GM19193 (cell line): ENCODE results near the gene RFNG.
A peak's percentile ranks its signal among the peaks of the same experiment; 100 is the strongest.

Experiments
- POLR2A ChIP-seq: IDR thresholded peaks from 4 replicates; pipeline ENCODE4 v1.6.1; 2011; ENCODE audit not compliant: insufficient read depth, insufficient read length; ENCODE audit errors: extremely low read depth

Gene RFNG, protein sequence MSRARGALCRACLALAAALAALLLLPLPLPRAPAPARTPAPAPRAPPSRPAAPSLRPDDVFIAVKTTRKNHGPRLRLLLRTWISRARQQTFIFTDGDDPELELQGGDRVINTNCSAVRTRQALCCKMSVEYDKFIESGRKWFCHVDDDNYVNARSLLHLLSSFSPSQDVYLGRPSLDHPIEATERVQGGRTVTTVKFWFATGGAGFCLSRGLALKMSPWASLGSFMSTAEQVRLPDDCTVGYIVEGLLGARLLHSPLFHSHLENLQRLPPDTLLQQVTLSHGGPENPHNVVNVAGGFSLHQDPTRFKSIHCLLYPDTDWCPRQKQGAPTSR

DNA sequence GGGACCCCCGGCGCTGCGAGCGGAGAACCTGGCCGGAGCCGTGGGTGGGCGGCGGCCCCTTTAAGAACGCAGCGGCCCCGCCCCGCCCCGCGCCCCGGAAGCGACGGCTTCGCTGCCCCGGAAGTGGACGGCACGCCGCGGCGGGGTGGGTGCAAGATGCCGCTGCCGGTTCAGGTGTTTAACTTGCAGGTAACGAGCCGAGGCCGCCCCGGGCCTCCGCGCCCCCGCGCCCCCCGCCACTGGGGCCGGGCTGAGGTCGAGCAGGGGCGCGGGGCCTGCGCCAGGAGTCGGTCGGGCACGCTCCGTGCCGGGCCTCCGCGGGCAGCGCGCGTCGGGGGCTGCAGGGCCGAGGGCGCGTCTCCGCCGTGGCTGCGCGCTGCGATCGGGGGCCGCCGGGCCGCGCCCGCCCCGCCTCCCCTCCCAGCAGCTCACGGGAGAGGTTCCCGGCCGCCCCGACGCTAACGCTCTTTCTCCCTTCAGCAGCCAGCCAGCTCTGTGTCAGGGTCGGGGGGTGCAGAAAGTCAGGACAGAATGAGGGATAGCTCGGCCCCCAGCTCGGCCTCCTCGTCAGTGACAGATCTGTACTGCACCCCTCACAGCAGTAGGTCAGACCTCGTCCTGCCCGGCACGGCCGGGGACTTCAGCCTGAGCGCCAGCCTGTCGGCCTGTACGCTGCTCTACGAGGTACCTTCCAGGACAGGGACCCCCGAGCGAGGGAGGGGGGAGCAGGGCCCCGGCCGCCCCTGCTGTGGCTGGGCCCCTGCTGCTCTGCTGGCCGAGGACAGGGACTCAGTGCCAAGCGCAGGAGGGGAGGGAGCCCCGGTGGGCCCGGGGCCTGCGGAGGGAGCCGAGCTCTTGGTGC, at the start of gene RFNG, which contains the start of gene GPS1:
Gene RFNG, minus strand, starts transcription at position 36 of the 862 bp plus-strand sequence. CDS start 45 bp downstream, outside the sequence.
Gene GPS1, plus strand, starts transcription at position 123 of the 862 bp plus-strand sequence. Its CDS starts 34 bp downstream, at position 157.
- TF ChIP-seq POLR2A = peak; percentile 52

DNA sequence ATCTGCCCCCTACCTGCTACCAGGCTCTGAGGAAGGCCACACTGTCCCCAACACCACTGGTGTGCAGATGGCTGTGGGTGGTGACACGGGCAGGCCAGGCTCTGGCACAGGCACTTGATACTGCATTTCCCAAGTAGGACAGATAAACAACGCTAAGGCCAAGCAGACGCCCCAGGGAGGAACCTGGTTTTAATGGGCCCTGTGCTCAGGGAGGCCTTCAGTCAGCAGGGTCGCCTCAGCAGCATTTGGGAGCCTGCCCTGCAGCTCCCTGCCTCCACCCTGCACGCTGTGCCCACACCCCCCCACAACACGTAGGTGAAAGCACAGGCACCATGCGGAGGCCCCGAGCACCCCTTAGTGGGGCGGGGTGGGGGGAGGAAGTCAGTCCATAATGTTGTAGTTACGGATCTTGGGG, 49.7 kb upstream of the RFNG start:
- no peak for TF ChIP-seq POLR2A

GRCh38 chr17:82100502-82101298, 49.1 kb upstream of the RFNG start:
- TF ChIP-seq POLR2A = peak; percentile 11

GRCh38 chr17:82098939-82099763, 47.5 kb upstream of the RFNG start:
- peak; percentile 63 for TF ChIP-seq POLR2A

DNA sequence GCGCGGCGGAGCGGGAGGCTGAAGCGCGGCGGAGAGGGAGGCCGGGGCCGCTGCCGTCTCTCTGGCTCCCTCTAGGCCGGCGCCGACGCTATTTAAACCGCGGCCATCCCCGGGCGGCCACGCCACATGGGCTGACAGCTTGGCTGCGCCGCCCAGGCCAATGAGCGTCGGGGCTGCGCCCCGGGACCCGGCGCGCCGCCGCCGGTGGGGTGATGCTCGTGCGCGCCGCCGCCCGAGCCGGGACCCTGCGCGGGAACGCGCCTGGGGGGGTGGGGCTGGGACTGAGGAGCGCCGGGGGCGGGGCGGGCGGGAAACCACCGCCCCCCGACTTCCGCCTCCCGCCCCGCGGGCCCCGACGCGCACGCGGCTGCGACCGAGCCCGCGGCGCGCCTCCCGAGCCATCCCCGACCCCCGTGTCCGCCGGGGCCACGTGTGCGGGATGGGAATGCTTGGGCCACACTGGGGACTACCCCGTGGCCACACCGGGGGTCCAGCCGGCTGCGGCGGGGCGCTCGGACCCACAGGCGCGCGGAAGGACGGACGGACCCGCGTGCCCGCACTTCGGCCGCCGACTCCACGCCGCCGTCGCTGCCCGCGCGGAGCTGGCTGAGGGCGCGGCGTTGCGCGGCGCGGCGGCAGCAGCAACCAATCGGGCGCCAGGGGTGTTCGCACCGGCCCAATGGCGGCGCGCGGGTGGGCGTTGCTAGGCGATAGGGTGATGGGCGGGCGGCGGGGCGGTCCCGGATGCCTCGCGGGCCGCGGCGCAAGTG, 46.7 kb upstream of the RFNG start, which contains the start of gene FASN:
Gene FASN, minus strand, starts transcription at position 68 of the 770 bp plus-strand sequence. CDS start 1,791 bp downstream, outside the sequence.
- TF ChIP-seq POLR2A = peak; percentile 97

GRCh38 chr17:82097919-82098168, 46.2 kb upstream of the RFNG start:
- no peak for TF ChIP-seq POLR2A

DNA sequence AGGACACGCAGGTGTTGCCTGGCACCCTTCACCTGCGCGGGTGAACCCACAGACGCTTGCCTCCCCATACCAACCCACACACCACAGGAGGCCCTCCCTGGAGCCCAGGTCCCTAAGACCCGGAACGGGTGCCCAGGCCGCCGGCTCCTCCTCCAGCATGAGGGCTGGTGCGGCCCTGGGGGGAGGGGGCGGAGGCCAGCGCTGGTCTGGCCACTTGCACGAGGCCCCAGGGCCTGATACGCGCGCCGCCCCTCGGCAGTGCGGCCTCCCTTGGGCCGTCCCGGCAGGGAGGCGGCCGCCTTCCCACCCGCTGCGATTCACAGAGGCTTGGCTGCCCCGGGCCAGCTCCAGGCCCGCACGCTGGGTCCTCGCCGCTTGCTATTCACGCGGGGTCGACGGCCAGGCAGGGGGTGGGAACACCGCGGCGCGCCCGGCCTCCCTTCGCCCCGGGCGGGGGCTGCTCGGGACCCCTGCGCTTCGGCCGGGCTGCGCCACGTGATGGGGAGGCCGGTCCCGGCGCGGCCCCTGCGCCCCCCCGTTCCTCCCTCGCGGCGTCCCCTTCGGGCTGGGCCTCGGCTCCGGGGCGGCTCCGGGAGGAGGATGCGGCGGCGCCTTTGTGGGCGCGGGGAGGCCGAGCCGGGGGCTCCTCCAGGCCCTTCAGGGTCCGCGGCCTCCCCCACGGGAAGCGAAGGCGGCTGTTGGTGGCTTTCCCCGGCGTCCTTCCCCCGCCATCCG, 45.7 kb upstream of the RFNG start:
- TF ChIP-seq POLR2A = no peak

- TF ChIP-seq POLR2A = no peak
Measured at GRCh38 chr17:82096709-82097183, 45.1 kb upstream of the RFNG start.

DNA sequence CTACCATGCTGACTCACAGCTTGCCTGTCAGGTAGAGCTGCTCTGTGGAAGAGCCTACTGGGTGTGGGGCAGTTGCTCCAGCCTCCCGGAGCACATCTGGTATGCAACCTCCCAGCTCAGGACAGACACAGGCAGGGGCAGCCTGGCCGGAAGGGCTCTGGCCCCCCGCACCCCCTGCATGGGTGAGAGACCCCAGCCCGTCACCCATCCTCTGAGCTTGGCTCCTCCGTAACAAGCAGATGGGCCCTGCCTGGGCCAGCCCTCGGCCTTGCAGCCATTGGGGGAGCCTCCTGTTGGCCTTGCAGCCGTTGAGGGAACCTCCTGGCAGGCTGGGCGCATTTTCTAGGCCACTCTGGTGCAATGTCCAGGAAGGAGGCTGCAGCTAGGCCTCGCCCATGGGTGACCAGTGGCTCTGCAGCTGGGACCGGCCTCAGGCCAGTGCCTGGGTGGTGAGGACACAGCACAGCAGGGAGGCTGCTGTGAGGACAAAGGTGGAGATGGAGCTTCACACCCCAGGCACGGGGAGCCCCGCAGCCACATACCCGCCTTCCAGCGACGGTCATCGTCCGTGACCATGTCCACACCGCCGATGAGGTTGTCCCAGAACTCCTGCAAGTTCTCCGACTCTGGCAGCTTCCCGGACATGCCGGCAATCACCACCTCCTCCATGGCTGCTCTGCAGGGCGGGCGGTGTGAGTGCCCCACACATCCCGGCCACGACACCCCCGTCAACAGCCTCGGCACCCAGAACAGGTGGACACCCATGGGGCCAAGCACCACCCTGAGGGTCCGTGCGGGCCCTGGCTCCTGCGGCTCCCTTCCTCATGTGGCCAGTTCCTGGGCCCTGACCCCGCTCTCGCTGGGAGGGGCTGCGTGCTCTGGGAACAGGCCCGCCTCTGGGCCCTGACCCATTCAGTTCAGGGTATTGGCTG, 44.4 kb upstream of the RFNG start:
- no peak for TF ChIP-seq POLR2A

DNA sequence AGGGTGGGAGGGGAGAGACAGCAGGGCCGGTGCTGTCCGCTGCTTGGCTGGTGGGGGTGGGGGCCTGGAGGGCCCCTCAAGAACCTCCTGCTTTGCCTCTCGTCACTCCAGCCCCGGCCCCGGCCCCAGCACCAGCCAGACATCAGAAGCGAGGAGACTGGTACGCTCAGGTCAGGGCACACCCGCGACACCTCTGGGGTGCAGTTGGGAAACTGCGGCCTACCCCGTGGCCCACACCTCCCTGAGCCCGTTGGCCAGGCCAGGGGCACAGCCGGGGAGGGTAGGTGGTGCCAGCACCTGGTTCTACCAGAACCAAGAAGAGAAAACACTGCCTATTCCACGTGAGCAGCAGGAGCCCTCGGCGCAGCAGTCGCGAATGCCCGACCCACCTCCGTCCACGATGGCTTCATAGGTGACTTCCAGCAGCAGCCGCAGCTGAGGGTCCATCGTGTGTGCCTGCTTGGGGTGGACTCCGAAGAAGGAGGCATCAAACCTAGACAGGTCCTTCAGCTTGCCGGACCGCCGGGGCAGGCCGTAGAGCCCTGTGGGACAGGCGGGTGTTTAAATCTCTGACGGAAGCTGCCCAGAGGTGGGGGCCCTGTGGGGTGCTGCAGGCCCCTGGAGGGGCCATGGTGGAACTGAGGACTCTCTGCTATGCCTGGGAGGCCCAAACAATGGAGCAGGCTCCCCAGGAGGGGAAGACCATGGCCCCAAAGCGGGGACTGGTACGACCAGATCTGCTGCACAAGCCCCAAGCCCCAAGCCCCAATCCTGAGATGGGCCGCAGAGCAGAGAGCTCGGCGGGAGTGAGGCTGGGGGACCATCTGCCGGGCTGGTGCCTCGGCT, 43.5 kb upstream of the RFNG start:
- no peak for TF ChIP-seq POLR2A

GRCh38 chr17:82092995-82093751, 41.6 kb upstream of the RFNG start:
- TF ChIP-seq POLR2A = no peak

GRCh38 chr17:82092628-82092994, 41.0 kb upstream of the RFNG start:
- no peak for TF ChIP-seq POLR2A
